WTC11 (cell line): ENCODE measurements around the gene STX8. TPM values are rescaled to one million over a fixed set of nuclear protein-coding genes. Genes with fewer than 3 reads are reported as not detected.

Experiments
- ATAC-seq: fragments of 200-7000 bp; cut with Tn5 transposase; 2 replicates; pipeline ENCODE4 v1.10.0; 2021; ENCODE audit warnings: mild to moderate bottlenecking, moderate library complexity
- CTCF ChIA-PET: fragments of 300-600 bp; sonication (Branson Sonifier 250); formaldehyde crosslinking; loops from one replicate; lab custom pipeline; 2021; ENCODE audit warnings: antibody characterized with exemption; lab: Charles Lee
- POLR2A ChIA-PET: fragments of 350-600 bp; sonication (Branson Sonifier 250); formaldehyde crosslinking; loops from one replicate; lab custom pipeline; 2021; ENCODE audit warnings: antibody characterized with exemption; lab: Charles Lee
- DNase-seq: peaks from one replicate; pipeline ENCODE4 v3.0.0; 2021; ENCODE audit warnings: low spot score
- H3K27ac Mint-ChIP-seq: 2 replicates; pipeline ENCODE4 v1.8.0; 2021; ENCODE audit warnings: mixed read lengths
- H3K27me3 Mint-ChIP-seq: 2 replicates; pipeline ENCODE4 v1.8.0; 2021; ENCODE audit warnings: low read depth, mild to moderate bottlenecking, moderate library complexity, mixed read lengths
- H3K36me3 Mint-ChIP-seq: 2 replicates; pipeline ENCODE4 v1.8.0; 2021; ENCODE audit warnings: mixed read lengths
- H3K4me1 Mint-ChIP-seq: 2 replicates; pipeline ENCODE4 v1.8.0; 2022; ENCODE audit warnings: mixed read lengths
- H3K4me3 Mint-ChIP-seq: 2 replicates; pipeline ENCODE4 v1.8.0; 2021; ENCODE audit warnings: mild to moderate bottlenecking, moderate library complexity, mixed read lengths
- H3K9me3 Mint-ChIP-seq: 2 replicates; pipeline ENCODE4 v1.8.0; 2021; ENCODE audit warnings: mixed read lengths
- CBFB ChIP-seq: sonication (generic); formaldehyde crosslinking; IDR thresholded peaks from 2 replicates; pipeline ENCODE4 v1.8.1; 2022; ENCODE audit warnings: mild to moderate bottlenecking, low read depth, missing genetic modification reagents
- CDX4 ChIP-seq: fragments of 250-450 bp; sonication (Bioruptor Pico); IDR thresholded peaks from 2 replicates; pipeline ENCODE4 v1.9.0; 2021; ENCODE audit warnings: moderate library complexity, mild to moderate bottlenecking, inconsistent platforms, borderline replicate concordance
- E2F4 ChIP-seq: sonication (generic); formaldehyde crosslinking; IDR thresholded peaks from 2 replicates; pipeline ENCODE4 v1.8.1; 2022; ENCODE audit warnings: low read depth, mild to moderate bottlenecking, moderate library complexity, missing genetic modification reagents, borderline replicate concordance
- EMX1 ChIP-seq: fragments of 250-450 bp; sonication (Bioruptor Pico); IDR thresholded peaks from 2 replicates; pipeline ENCODE4 v1.8.0; 2021; ENCODE audit warnings: mild to moderate bottlenecking
- ETV6 ChIP-seq: sonication (generic); formaldehyde crosslinking; IDR thresholded peaks from 2 replicates; pipeline ENCODE4 v1.8.1; 2022; ENCODE audit warnings: mild to moderate bottlenecking, missing genetic modification reagents
- FOXJ3 ChIP-seq: sonication (generic); formaldehyde crosslinking; IDR thresholded peaks from 2 replicates; pipeline ENCODE4 v1.9.0; 2021; ENCODE audit warnings: missing genetic modification reagents, mild to moderate bottlenecking, borderline replicate concordance
- NFE2L1 ChIP-seq: sonication (generic); formaldehyde crosslinking; IDR thresholded peaks from 2 replicates; pipeline ENCODE4 v1.8.1; 2023; ENCODE audit warnings: missing genetic modification reagents
- NFYB ChIP-seq: sonication (generic); formaldehyde crosslinking; conservative IDR thresholded peaks from 2 replicates; pipeline ENCODE4 v1.8.0; 2022; ENCODE audit warnings: low read depth, missing genetic modification reagents
- NR3C1 ChIP-seq: sonication (generic); formaldehyde crosslinking; conservative IDR thresholded peaks from 2 replicates; pipeline ENCODE4 v1.8.1; 2023; ENCODE audit warnings: low read depth, mild to moderate bottlenecking, missing genetic modification reagents
- PRDM15 ChIP-seq: sonication (generic); formaldehyde crosslinking; IDR thresholded peaks from 2 replicates; pipeline ENCODE4 v1.8.0; 2022; ENCODE audit warnings: missing genetic modification reagents
- SMAD3 ChIP-seq: sonication (generic); formaldehyde crosslinking; IDR thresholded peaks from 2 replicates; pipeline ENCODE4 v1.8.0; 2022; ENCODE audit warnings: missing genetic modification reagents, mild to moderate bottlenecking, borderline replicate concordance
- ZNF317 ChIP-seq: sonication (generic); formaldehyde crosslinking; IDR thresholded peaks from 2 replicates; pipeline ENCODE4 v1.8.1; 2023; ENCODE audit warnings: low read depth, mild to moderate bottlenecking, moderate library complexity, missing genetic modification reagents, borderline replicate concordance
- ZNF532 ChIP-seq: fragments of 250-450 bp; sonication (Bioruptor Pico); IDR thresholded peaks from 2 replicates; pipeline ENCODE4 v1.9.0; 2021; ENCODE audit warnings: mild to moderate bottlenecking, borderline replicate concordance
- total RNA-seq: library from RNA; stranded (reverse); gene quantifications from 3 replicates; pipeline ENCODE4 v1.2.3, GENCODE V29; 2021
- TF ChIP-seq, protein P1 (sequence below): fragments of 250-450 bp; sonication (Bioruptor Pico); IDR thresholded peaks from 2 replicates; pipeline ENCODE4 v1.8.0; 2021; ENCODE audit warnings: mild to moderate bottlenecking
- TF ChIP-seq, protein P2 (sequence below): fragments of 250-450 bp; sonication (Bioruptor Pico); IDR thresholded peaks from 2 replicates; pipeline ENCODE4 v2.1.2; 2022; ENCODE audit warnings: mild to moderate bottlenecking, moderate library complexity

STX8 gene
- total RNA-seq, 1 experiment from 2014 or later = 39.9 TPM

DNA sequence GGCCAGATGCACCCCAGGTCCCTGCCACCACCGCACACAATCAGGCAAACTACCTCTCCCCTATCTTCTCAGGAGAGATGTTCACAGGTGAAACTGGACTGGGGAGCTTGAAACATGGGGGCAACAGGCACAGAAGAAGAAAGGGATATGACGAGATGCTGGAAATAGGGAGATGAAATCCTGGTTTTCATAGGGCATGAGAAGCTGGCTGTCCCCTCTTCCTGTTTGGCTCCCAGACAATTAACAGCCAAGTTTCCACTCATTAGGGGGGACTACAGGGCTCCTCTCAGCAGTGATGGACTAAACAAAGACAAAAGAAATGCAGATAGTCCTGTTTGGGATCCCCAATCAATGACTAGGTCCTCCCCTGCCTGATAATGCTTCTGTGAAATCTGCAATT lies 288.3 kb downstream of the STX8 start (continued):
- no peak for TF ChIP-seq CDX4 (CRISPR knock-in tag)

DNA sequence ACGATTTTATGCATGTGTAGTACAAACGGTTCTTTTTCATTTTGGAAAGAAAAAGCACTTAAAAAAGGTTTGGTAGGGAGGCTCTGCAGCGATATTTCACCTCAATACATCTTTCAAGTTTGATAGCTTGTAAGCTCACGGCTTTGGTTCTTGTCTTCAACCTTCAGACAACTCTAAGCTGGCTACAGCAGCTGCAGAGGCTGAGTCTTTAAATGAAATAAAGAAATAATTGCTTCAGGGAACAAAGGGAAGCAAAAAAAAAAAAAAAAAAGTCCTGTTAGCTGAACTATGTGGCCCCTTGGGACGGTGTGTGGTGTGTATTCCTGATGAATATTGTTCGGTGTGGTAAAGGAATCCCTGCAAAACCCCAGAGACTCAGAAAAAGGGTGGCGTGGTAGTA lies 289.2 kb downstream of the STX8 start:
- Mint-ChIP-seq H3K36me3 (no peaks in the 10 kb centered on the region), H3K27ac (no peak overlapping the region), H3K27me3 (no peaks in the 10 kb centered on the region), H3K4me1 (peaks cover 44% of the 10 kb centered on the region), H3K4me3 (no peak overlapping the region), H3K9me3 (no peaks in the 10 kb centered on the region; the same call in 1 of the 2 replicates)
- ChIA-PET CTCF (interaction anchor here (0.6 to 1.8 kb wide), 3 partner anchors 44 to 366 kb away, joined by 3 to 6 read pairs (median 3); no protein-coding TSS in a partner anchor), POLR2A (no interaction called here)
- TF ChIP-seq, protein P1, sequence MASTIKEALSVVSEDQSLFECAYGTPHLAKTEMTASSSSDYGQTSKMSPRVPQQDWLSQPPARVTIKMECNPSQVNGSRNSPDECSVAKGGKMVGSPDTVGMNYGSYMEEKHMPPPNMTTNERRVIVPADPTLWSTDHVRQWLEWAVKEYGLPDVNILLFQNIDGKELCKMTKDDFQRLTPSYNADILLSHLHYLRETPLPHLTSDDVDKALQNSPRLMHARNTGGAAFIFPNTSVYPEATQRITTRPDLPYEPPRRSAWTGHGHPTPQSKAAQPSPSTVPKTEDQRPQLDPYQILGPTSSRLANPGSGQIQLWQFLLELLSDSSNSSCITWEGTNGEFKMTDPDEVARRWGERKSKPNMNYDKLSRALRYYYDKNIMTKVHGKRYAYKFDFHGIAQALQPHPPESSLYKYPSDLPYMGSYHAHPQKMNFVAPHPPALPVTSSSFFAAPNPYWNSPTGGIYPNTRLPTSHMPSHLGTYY (CRISPR knock-in tag) = no peak
- TF ChIP-seq ETV6 (CRISPR knock-in tag) (no peak), NFYB (CRISPR knock-in tag) (no peak), ZNF317 (CRISPR knock-in tag) (no peak), FOXJ3 (CRISPR knock-in tag) (no peak), SMAD3 (no peak), PRDM15 (CRISPR knock-in tag) (no peak), CBFB (CRISPR knock-in tag) (no peak), E2F4 (CRISPR knock-in tag) (no peak), NR3C1 (no peak), NFE2L1 (CRISPR knock-in tag) (no peak), ZNF532 (CRISPR knock-in tag) (no peak), EMX1 (CRISPR knock-in tag) (no peak)
- TF ChIP-seq, protein P2, sequence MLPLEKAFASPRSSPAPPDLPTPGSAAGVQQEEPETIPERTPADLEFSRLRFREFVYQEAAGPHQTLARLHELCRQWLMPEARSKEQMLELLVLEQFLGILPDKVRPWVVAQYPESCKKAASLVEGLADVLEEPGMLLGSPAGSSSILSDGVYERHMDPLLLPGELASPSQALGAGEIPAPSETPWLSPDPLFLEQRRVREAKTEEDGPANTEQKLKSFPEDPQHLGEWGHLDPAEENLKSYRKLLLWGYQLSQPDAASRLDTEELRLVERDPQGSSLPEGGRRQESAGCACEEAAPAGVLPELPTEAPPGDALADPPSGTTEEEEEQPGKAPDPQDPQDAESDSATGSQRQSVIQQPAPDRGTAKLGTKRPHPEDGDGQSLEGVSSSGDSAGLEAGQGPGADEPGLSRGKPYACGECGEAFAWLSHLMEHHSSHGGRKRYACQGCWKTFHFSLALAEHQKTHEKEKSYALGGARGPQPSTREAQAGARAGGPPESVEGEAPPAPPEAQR (CRISPR knock-in tag) = no peak
- DNase-seq = no peak
- ATAC-seq = no peak
